GM21381 (cell line): ENCODE data around the gene UBL4A.

Experiments used
- ATAC-seq: cut with Tn5 transposase; IDR thresholded peaks from one replicate; pipeline ENCODE4 v1.9.1; 2021; ENCODE audit warnings: mild to moderate bottlenecking, moderate library complexity; ENCODE audit not compliant: unreplicated experiment

The UBL4A gene

GRCh38 chrX:154484255-154485149 lies 1.9 kb downstream of the UBL4A start:
- ATAC-seq: no peak

- no peak for ATAC-seq
Observed at GRCh38 chrX:154483325-154483724, 3.1 kb downstream of the UBL4A start.

DNA sequence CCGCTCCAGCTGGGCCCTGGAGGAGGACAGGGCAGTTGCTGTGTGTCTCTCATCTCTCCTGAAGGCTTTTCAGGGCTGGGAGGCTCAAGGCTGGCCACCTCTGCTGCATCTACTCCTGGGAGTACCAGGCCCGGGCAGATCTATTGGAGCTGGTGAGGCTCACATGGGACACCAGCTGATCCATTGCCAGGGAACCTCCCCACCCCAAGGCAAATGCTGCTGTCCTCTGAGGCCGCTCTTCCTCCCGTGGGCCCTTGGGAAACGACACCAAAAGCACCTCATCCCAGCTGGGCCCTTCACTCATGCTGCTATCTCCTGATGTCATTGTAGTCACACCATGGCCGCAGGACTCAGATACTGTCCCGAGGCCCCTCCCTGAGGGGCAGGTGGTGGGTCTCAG lies 3.6 kb downstream of the UBL4A start:
- ATAC-seq: no peak

GRCh38 chrX:154481911-154482601 lies 4.4 kb downstream of the UBL4A start:
- ATAC-seq: no peak

GRCh38 chrX:154481195-154481594 lies 5.2 kb downstream of the UBL4A start:
- no peak for ATAC-seq

DNA sequence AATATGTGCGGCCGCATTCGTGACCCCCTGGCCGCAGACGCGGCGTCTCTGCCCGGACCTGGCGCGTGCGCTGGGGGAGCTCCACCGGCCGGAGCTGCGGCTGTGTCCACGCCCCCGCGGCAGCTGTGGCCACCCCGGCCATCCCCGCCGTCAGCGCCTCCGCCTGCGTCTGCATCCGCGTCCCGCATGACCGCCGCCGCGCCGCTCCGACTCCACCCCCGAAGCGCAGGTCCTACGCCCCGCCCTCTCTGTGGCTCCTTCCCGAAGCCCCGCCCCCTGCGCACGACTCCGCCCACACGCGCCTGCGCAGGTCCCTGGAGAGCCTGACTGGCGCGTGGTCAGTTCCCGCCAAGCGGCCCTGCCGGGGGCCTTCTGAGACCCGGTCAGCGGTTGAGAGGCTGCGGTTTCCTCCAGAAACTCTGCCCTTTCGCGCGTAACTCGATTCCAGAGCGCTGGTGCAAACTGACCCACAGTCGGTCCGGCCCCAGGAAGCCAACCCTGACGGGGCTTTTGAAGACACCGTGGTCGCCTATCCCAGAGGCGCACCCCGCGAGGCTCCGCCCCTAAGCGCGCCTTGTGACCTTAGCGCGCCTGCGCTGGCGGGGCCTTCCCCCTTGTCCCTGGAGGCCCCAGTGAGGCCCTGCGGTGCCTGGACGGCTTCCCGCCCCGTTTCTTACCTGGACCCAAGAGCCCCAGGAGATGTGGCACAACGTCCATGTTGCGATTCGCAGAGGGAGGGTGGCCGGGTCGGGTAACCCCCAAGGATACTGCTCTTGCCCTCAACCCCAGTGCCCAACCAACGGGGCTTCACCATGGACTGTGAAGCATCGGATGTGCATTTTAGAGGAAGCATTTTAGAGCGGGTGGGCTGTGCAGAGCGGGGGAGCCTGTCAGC lies 7.4 kb downstream of the UBL4A start, which contains the start of gene LAGE3:
TSS of gene LAGE3 (minus strand) at position 554 of the 895 bp plus-strand sequence. CDS start at position 188, 366 bp downstream.
- peak; percentile 86 for ATAC-seq

- ATAC-seq: no peak
Observed at GRCh38 chrX:154477891-154478477, 8.4 kb downstream of the UBL4A start.

GRCh38 chrX:154476821-154477220 lies 9.6 kb downstream of the UBL4A start:
- no peak for ATAC-seq

- ATAC-seq: no peak
Observed at GRCh38 chrX:154473683-154474082, 12.7 kb downstream of the UBL4A start.

DNA sequence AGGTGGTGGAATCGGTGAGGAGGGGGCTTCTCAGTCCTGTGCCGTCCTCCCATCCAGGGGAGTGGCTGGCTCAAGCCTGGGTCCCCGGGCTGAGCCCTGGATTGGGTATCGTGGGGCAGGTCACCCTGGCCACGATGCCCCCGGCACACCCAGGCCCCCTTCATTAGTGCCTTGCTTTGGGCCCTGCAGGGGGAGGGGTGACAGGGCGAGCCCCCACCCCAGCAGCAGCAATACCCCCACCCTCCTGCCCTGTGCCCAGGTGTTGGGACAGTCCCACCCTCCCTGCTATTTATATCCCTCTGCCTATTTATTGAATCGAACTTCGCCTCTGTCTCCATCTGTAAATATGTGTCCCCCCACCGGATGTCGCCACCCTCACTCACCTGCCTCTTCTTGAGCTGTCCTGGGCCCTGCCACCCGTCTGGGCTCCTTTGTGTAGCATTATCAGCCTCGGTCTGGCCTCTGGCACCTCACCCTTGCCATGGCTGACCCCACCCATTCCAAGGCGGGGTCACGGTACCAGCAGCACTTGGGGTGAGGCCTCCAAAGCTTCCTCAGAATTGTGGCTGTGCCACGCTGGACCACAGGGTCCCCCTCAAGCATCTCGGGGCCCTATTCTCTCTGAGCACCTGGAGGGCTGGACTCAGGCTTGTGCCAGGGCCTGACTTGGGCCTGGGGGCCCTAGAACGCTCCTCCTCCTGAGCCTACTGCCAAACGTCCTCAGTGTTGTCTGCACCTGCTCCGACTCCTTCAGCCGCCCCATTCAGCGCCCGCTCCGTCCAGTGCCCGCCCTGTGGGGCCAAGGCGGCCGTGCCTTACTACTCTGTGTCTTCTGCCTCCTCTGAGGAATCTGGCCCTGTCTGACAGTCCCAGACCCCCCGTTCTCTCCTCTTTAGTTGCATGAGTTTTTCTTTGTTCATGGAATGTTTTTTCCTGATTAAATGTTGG lies 13.5 kb downstream of the UBL4A start:
- no peak for ATAC-seq

GRCh38 chrX:154471839-154472684 lies 14.4 kb downstream of the UBL4A start:
- ATAC-seq: no peak

GRCh38 chrX:154470914-154471568 lies 15.4 kb downstream of the UBL4A start:
- ATAC-seq: no peak

- no peak for ATAC-seq
Observed at GRCh38 chrX:154470434-154470833, 16.0 kb downstream of the UBL4A start.

DNA sequence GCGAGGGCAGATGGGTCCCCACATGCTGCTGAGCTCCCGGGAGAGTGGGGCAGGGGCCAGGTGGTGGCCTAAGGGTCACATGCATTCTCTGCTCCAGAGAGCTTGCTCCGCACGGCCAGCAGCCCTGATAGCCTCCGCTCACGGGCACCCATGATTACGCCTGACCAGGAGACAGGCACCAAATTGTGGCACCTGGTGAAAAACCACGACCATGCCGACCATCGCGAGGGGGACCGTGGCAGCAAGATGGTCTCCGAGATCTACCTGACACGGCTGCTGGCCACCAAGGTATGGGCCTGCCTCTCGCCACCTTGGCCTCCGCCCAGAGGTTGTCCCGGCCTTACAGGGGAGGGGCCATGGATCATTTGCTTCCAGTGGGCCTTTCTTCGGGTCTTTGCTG lies 16.5 kb downstream of the UBL4A start:
- ATAC-seq: no peak

- ATAC-seq: no peak
Observed at GRCh38 chrX:154469114-154469513, 17.3 kb downstream of the UBL4A start.

DNA sequence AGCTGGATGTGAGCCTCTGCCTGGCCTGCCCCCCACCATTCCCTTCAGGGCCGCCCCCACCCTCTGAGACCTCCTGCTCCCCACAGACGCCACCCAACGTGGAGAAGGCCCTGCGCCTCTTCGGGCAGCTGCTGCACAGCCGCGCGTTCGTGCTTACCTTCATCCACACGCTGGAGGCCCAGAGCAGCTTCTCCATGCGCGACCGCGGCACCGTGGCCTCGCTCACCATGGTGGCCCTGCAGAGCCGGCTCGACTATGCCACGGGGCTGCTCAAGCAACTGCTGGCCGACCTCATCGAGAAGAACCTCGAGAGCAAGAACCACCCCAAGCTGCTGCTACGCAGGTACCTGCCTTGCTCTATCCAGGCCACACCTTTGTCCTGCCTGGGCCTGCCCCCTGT lies 18.2 kb downstream of the UBL4A start:
- ATAC-seq: no peak

- ATAC-seq: no peak
Observed at GRCh38 chrX:154467556-154467955, 18.9 kb downstream of the UBL4A start.

- ATAC-seq: no peak
Observed at GRCh38 chrX:154466907-154467306, 19.5 kb downstream of the UBL4A start.
